NCI-H1417 (cell line): ENCODE data around the gene ASH1L.
"Not testable (repeated sequence)": the region's sequence is repeated elsewhere in the genome, so short reads cannot be mapped to it uniquely, and the experiment has no call there.

ENCODE experiments used
- DNase-seq, 3 experiments: peaks; one replicate each; lab custom pipeline; 2025; lab: John Stamatoyannopoulos, UW

The ASH1L gene

DNA sequence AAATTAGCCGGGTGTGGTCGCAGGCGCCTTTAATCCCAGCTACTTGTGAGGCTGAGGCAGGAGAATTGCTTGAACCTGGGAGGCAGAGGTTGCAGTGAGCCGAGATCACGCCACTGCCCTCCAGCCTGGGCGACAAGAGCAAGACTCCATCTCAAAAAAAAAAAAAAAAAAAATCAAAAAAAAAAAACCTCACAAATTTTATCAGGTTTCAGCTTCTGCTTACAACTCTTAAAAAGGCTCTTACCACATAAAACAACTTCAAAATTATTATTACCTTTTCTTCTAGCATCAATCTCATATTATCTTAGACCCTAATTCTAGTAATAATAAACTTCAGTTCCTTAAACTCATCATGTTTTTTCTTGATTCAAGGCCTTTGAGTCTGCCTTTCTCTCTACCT, 120.2 kb downstream of the ASH1L start:
- DNase-seq: not testable (repeated sequence)

DNA sequence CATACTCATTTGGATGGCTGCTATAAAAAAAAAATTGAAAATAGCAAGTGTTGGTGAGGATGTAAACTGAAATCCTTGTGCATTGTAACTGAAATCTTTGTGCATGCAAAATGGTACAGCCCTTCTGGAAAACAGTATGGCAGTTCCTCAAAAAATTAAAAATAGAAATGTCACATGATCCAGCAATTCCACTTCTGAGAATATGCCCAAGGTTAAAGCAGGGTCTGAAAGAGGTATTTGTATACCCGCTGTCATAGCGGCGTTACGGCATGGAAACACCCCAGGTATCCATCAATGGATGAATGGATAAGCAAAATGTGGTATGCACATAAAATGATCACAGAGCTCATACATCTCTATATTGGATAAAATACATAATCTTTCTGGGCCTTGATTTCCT, 125.2 kb downstream of the ASH1L start:
- DNase-seq: no peak

DNA sequence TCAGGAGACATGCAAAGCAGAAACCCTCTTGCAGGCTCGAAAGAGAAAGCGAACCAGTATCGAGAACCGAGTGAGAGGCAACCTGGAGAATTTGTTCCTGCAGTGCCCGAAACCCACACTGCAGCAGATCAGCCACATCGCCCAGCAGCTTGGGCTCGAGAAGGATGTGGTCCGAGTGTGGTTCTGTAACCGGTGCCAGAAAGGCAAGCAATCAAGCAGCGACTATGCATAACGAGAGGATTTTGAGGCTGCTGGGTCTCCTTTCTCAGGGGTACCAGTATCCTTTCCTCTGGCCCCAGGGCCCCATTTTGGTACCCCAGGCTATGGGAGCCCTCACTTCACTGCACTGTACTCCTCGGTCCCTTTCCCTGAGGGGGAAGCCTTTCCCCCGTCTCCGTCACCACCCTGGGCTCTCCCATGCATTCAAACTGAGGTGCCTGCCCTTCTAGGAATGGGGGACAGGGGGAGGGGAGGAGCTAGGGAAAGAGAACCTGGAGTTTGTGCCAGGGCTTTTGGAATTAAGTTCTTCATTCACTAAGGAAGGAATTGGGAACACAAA, 128.7 kb downstream of the ASH1L start:
- not testable (repeated sequence) for DNase-seq

DNA sequence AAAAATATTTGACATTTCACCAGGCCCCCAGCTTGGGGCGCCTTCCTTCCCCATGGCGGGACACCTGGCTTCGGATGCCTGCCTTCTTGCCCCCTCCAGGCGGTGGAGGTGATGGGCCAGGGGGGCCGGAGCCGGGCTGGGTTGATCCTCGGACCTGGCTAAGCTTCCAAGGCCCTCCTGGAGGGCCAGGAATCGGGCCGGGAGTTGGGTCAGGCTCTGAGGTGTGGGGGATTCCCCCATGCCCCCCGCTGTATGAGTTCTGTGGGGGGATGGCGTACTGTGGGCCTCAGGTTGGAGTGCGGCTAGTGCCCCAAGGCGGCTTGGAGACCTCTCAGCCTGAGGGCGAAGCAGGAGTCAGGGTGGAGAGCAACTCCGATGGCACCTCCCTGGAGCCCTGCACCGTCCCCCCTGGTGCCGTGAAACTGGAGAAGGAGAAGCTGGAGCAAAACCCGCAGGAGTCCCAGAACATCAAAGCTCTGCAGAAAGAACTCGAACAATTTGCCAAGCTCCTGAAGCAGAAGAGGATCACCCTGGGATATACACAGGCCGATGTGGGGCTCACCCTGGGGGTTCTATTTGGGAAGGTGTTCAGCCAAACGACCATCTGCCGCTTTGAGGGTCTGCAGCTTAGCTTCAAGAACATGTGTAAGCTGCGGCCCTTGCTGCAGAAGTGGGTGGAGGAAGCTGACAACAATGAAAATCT, 129.3 kb downstream of the ASH1L start:
- not testable (repeated sequence) for DNase-seq

DNA sequence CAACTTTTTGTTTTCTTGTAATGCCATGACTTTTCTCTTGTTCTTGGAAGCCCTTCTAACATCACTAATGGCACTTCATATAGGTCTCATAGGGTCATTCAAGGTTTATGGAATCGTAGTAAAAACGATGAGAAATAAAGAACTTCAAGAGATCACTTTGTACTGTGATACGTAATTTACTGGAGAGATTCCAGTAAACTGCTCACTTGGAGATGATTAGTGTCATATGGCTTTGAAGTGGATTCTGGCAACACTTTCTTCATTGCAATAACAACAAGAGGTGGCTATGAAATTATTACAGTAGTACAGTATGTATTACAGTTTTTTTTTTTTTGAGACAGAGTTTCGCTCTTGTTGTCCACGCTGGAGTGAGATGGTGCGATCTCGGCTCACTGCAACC, 138.5 kb downstream of the ASH1L start:
- DNase-seq: no peak

DNA sequence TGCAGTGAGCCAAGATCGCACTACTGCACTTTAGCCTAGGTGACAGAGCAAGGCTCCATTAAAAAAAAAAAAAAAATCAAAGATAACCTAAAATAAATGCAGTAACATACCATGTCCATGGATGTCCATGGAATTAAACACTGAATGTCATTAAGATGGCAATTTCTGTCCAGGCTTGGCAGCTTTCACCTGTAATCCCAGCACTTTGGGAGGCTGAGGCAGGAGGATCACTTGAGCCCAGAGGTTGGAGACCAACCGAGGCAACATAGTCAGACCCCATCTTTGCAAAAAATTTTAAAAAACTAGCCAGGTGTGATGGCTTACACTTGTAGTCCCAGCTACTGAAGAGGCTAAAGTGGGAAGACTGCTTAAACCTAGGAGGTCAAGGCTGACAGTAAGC, 141.8 kb downstream of the ASH1L start:
- no peak for DNase-seq

DNA sequence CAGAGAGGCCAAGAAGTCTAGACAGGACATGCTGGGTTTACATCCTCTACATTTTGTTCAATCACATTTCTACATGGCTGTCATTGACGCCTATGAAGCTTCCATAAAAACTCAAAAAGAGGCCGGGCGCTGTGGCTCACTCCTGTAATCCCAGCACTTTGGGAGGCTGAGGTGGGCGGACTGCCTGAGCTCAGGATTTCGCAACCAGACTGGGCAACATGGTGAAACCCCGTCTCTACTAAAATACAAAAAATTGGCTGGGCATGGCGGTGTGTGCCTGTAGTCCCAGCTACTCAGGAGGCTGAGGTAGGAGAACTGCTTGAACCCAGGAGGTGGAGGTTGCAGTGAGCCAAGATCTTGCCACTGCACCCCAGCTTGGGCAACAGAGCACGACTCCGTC, 150.8 kb downstream of the ASH1L start:
- not testable (repeated sequence) for DNase-seq

DNA sequence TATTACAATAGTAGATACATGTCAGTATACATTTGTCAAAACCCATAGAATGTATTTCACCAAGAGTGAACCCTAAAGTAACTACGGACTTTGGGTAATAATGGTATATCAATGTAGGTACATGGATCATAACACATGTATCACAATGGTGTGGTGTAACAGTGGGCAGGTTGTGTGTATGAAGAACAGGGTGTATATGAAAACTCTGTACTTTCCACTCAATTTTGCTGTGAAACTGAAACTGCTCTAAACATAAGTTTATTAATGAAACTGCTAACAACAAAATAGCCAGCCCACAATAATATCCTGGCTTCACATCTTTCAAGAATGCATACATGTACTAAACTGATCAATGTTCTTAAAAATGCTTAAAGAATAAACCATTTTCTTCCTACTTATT, 151.7 kb downstream of the ASH1L start:
- no peak for DNase-seq

DNA sequence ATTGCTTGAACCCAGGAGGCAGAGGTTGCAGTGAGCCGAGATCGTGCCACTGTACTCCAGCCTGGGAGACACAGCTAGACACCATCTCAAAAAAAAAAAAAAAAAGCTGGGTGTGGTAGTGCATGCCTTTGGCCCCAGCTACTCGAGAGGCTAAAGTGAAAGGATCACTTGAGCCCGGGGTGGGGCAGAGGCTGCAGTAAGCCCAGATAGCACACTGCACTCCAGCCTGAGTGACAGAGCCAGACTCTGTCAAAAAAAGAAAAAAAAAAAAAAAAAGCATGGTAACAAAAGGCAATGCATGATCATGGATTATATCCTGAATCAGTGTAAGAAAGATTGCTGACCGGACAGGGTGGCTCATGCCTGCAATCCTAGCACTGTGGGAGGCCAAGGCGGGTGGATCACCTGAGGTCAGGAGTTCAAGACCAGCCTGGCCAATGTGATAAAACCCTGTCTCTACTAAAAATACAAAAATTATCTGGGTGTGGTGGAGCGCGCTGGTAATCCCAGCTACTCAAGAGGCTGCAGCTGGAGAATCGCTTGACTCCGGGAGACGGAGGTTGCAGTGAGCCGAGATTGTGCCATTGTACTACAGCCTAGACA, 165.6 kb downstream of the ASH1L start:
- DNase-seq: peak in 1 of 3 experiments; percentile 53

DNA sequence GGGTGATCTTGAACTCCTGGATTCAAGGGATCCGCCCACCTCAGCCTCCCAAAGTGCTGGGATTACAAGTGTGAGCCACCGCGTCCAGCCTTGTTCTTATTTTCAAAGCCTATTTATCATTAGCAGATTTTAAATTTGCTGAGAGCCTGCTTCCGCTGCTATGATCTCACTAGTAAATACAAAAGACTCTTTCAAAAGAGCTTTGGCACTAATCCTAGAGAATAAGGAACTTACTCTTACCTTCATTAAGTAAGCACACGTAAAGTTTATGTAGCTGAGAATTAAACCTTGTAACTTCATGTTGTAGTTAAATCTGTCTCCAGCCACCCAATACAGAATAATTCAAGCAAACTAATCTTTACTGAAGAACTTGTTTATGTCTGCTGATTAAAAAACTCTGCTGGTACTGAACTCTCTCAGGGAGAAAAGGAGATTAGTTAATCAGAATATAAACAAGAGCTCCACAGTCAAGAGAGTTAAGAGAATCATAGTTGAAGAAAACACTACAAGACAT, 169.6 kb downstream of the ASH1L start:
- no peak for DNase-seq

DNA sequence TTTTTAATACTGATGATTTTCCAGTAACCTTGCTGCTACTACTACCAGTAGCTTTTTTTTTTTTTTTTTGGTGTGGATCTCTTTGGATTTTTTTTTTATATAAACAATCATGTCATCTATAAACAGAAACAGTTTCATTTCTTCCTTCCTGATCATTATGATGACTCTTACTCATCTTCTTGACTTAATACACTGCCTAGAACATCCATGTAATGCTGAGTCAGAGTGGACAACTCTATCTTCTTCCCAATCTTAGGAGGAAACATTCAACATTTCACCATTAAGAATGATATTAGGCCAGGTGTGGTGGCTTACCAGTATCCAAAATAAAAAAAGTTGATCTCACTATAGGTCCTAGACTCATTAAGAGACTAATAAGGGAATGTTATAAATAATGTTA, 172.8 kb downstream of the ASH1L start:
- DNase-seq: no peak

DNA sequence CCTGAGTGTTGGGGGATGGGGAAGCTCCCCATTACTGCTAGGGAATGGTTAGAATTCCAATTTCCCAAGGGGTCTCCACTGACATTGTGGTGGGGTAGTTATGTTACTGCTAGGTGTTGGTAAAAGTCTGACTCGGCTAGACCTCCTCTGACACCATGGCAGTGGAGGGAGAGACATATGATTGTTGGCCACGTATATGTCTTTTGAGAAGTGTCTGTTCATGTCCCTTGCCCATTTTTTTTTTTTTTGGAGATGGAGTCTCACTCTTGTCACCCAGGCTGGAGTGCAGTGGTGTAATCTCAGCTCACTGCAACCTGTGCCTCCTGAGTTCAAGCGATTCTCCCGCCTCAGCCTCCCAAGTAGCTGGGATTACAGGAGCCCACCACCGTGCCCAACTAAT, 176.8 kb downstream of the ASH1L start:
- DNase-seq: not testable (repeated sequence)

DNA sequence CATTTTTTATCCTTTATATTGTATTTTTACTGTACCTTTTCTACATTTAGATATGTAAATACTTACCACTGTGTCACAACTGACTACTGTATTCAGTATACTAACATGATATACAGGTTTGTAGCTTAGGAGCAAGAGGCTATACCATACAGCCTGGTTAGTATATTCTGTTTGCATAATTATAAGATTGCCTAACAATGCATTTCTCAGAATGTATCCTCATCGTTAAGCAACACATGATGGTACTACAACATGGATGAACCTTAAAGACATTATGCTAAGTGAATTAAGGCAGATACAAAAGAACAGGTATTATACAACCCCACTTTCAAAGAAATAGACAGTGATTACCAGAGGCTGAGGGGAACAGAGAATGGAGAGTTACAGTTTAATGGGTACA, 179.2 kb downstream of the ASH1L start:
- no peak for DNase-seq

DNA sequence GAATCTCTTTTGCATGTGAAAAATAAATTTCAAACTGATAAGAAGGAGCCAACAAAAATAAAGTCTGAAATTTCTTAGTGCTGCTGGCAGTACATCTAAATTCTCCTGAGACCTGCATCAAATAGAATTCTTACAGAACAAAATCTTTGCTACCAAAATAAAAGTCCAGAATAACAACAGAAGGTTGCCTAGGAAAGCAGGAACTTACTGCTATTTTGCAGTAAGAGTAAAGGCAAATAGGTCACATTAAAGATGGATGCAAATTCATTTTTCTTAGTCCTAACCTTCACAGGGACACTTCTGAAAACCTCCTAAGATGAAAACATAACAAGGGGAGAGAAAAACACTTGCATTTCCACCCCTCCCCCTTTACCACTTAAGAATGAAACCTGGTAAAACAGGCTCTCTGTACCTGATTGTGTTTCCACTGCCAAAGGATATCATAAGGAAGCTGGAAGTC, 182.9 kb downstream of the ASH1L start:
- DNase-seq: peak in 1 of 3 experiments; percentile 18

DNA sequence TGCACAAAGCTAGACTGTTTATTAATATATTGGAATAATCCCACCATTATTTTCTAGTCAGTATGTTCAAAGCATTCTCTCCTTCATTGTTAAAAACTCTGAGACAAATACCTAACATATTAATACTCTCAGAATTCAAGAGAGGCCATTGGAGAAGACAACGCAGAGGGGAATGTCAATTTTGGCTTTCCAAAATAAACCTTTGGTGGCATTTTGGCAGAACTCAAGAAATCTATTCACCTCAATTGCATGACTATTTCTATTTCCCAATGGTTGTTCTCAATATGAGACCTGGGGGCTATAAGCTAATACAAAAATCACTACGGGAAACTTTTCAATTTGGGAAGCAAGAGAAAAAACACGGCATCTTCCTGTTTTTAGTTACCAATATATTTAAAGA, 183.4 kb downstream of the ASH1L start:
- DNase-seq: no peak

DNA sequence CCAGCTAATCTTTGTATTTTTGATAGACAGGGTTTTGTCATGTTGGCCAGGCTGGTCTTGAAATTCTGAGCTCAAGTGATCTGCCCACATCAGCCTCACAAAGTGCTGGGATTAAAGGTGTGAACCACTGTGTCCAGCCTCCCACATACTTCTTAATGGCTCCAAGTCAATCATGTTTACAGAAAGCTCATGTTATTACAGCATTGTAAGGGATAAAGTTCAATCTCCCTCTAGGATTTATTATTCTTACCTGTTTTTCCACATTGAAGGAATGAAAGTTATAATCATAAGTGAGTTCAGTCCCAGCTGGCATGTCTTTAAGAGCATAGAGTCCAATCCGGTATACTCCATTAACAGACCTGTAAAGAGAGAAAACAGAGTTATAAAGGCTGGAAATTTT, 202.6 kb downstream of the ASH1L start:
- no peak for DNase-seq

DNA sequence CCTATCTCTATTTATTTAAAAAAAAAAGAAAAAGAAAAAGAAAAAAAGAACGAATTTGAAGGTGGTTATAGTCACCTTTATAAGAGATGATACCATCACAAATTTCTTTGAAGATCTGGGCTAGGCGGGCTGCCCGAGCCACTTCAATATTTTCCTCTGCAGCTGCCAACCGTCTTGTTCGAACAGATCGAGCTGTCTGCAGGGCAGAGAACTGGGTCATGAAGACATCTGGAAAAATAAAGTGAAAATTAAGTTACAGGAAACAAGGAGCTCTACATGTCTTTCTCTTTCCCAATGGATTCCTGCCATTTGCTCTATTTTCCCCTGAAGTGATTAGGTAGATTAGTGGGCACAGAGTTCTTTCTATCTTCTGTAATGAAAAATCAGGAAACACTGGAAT, 210.0 kb downstream of the ASH1L start:
- no peak for DNase-seq

DNA sequence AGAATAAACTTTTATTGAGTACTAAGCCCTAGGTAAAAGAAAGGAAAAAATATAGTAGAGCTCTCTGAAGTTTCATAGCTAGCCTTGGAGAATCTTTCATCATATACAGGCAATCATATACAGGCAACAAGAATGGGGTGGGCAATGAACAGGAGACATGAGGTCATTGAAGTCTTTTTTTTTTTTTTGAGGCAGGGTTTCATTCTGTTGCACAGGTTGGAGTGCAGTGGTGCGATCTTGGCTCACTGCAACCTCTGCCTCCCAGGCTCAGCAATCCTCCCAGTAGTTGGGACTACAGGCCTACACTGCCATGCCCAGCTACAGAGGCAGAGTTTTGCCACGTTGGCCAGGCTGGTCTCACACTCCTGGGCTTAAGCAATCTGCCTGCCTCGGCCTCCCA, 219.8 kb downstream of the ASH1L start:
- DNase-seq: no peak

DNA sequence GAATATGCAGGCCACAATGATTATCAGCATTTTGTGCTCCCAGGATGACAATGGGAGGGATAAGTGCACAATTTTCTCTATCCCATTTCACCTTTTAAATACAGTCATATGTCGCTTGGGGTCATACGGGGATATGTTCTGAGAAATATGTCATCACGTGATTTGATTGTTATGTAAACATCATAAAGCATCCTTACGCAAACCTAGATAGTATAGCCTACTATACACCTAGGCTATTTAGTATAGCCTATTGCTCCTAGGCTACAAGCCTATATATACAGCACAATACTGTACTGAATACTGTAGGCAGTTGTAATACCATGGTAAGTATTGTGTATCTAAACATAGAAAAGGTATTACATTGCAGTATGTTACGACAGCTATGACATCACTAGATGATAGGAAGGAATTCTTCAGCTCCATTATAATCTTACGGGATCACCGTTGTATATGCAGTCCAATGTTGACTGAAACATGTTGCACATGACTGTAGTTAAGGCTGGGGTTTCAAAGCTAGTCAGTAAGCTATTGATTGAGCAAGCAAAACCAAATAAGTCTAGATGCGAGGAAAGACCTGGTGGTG, 223.0 kb downstream of the ASH1L start:
- no peak for DNase-seq

DNA sequence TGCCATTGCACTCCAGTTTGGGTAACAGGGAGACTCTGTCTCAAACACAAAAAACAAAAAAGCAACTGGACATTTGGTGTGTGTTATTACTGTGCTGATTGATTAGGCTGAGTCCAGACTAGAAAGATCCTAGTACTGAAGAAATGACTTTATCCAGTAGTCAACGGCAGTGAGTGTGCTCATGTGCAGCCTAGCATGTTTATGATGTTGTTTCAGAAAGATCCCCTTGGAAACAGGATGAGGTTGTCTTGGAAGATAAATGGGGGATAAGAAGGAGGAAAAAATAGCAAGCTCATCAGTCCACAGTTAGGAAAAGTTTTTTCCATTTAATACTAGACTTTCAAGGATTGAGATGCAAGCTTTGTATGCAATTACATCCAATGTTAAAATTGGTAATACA, 227.6 kb downstream of the ASH1L start:
- no peak for DNase-seq

DNA sequence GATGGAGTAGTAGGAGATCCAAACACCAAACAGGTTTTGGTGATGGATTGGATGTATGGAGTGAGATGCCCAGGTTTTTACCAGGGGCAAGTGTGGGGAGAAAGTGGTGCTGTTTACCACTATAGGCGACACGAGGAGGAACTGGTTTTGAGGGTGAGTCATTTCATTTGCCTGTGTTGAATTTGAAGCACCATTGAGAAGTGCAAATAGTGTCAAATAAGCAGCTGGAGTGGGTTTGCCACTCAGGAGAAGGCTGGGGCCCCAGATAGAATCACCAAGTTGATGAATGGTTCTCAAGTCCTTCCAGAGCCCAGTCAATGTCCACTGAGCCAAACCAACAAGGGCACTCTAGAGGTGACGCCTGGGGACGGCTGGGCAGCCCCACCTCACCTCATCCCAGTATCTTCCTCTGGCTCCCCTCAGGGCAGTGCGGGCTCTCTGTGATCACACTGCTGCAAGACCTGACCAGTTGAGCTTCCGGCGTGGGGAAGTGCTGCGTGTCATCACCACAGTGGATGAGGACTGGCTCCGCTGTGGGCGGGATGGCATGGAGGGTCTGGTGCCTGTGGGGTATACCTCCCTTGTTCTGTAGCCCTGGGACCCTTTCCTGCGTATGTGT, 232.5 kb downstream of the ASH1L start:
- DNase-seq: peak in 1 of 3 experiments; percentile 55

DNA sequence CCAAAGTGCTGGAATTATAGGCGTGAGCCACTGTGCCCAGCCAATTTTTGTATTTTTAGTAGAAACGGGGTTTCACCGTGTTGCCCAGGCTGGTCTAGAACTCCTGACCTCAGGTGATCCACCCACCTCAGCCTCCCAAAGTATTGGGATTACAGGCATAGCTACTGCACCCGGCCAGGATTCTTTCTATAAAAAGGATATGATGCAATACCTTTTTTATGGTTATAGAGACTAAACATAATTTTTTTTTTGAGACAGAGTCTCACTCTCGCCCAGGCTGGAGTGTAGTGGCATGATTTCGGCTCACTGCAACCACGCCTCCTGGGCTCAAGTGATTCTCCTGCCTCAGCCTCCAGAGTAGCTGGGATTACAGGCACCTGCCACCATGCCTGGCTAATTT, 233.7 kb downstream of the ASH1L start:
- not testable (repeated sequence) for DNase-seq

DNA sequence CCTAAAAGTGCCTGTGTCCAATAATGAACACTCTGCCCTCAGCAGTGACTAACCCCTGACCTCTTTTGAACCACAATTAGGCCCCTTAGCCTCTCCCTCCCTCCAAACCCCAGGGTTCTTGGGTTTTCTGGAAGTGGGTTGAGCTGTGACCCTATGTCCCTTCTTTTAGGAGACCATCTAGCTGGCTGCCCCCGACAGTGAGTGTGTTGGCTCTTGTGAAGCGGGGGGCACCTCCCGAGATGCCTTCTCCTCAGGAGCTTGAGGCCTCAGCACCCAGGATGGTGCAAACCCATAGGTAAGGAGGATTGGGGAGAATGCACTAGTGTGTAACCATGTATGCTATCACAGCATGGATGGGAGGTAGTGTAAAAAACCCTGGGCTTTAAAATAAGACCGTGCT, 234.6 kb downstream of the ASH1L start:
- DNase-seq: no peak
